NB4 (cell line): ENCODE data around the gene RARG.
"Not testable (repeated sequence)": the region's sequence is repeated elsewhere in the genome, so short reads cannot be mapped to it uniquely, and the experiment has no call there.

Source experiments
- DNase-seq: peaks from one replicate; pipeline ENCODE4 v3.0.0; 2010; ENCODE audit warnings: low read depth
- H3K4me3 ChIP-seq: one replicate; pipeline ENCODE4 v1.5.1; 2011; ENCODE audit warnings: mild to moderate bottlenecking, low read depth, low read length, moderate library complexity
- MYC ChIP-seq: IDR thresholded peaks from 2 replicates; pipeline ENCODE4 v1.6.1; 2011; ENCODE audit warnings: low read depth, low read length
- POLR2A ChIP-seq: IDR thresholded peaks from 2 replicates; pipeline ENCODE4 v1.6.1; 2011; ENCODE audit warnings: mild to moderate bottlenecking; ENCODE audit not compliant: insufficient read length; ENCODE audit errors: extremely low read depth
- TF ChIP-seq, protein P1 (sequence below): IDR thresholded peaks from one replicate; pipeline ENCODE4 v1.5.1; 2012; ENCODE audit warnings: low read depth, low read length
- TF ChIP-seq, protein P2 (sequence below): IDR thresholded peaks from 2 replicates; pipeline ENCODE4 v1.6.1; 2011; ENCODE audit warnings: low read depth, low read length

RARG gene

DNA sequence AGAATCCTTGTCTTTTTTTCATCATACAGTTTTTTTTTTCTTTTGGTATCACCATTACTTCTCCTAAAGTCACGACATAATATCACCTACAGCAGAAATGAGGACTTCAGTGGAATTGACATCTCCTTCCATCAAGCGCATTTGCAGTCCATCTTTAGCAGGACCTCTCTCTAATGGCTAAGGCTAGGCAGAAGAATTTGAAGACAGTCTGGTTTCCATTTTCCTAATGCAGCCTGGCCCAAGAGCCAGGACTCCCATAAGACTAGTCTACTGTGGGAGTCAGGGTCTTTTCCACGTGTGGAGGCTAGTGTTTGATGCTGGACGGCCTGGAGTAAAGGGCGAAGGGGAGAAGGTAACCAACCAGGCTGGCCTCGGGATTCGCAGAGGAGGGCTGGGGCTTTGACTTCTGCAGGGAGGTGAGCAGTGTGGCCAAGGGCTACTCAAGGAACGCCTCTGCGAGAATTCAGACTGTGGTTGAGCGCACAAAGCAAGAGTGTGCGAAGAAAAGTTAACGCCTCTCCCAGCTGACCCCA, 52.3 kb downstream of the RARG start:
- DNase-seq, result no peak
- H3K4me3 ChIP-seq, result peak overlapping the region; percentile 85
- TF ChIP-seq, protein P1, sequence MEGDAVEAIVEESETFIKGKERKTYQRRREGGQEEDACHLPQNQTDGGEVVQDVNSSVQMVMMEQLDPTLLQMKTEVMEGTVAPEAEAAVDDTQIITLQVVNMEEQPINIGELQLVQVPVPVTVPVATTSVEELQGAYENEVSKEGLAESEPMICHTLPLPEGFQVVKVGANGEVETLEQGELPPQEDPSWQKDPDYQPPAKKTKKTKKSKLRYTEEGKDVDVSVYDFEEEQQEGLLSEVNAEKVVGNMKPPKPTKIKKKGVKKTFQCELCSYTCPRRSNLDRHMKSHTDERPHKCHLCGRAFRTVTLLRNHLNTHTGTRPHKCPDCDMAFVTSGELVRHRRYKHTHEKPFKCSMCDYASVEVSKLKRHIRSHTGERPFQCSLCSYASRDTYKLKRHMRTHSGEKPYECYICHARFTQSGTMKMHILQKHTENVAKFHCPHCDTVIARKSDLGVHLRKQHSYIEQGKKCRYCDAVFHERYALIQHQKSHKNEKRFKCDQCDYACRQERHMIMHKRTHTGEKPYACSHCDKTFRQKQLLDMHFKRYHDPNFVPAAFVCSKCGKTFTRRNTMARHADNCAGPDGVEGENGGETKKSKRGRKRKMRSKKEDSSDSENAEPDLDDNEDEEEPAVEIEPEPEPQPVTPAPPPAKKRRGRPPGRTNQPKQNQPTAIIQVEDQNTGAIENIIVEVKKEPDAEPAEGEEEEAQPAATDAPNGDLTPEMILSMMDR, result no peak
- TF ChIP-seq, protein P2, sequence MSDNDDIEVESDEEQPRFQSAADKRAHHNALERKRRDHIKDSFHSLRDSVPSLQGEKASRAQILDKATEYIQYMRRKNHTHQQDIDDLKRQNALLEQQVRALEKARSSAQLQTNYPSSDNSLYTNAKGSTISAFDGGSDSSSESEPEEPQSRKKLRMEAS, result no peak
- TF ChIP-seq MYC, result no peak
- no peak for TF ChIP-seq POLR2A

DNA sequence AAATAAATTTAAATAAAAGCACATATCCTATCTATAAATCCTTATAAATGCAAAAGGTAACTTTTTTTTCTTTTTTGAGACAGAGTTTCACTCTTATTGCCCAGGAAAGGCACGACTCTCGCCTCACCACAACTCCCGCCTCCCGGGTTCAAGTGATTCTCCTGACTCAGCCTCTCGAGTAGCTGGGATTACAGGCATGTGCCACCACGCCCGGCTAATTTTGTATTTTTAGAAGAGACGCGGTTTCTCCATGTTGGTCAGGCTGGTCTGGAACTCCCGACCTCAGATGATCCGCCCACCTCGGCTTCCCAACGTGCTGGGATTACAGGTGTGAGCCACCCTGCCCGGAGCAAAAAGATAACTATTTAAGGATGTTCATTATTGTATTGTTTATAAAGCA, 53.2 kb downstream of the RARG start:
- not testable (repeated sequence) for H3K4me3 ChIP-seq, DNase-seq

DNA sequence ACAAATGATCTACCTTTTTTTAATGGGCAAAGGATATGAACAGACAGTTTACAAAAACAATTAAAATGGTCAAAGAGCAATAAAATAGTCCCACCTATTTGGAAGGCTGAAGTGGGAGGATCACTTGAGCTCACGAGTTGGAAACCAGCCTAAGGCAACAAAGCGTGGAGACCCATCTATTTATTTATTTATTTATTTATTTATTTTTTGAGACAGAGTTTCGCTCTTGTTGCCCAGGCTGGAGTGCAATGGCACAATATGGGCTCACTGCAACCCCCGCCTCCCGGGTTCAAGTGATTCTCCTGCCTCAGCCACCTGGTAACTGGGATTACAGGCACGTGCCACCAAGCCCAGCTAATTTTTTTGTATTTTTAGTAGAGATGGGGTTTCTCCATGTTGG, 54.6 kb downstream of the RARG start:
- H3K4me3 ChIP-seq, result not testable (repeated sequence)

DNA sequence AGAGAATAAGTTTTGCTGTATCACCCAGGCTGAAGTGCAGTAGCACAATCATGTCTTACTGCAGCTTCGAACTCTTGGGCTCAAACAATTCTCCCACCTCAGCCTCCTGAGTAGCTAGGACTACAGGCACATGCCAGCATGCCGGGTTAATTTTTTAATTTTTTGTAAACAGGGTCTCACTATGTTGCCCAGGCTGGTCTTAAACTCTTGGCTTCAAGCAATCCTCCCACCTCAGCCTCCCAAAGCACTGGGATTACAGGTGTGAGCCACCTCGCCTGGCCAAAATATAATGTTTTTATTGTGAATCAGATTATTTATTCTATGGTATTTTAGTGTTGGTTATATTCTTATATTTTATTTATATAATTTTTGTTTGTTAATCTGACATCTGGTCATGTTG, 55.3 kb downstream of the RARG start:
- no peak for DNase-seq
- TF ChIP-seq, protein P1, result no peak
- TF ChIP-seq POLR2A (no peak), MYC (no peak)
- TF ChIP-seq, protein P2, result no peak
- no peak overlapping the region for H3K4me3 ChIP-seq

More for the DNA sequence above, 54.6 kb downstream of the RARG start:
- not testable (repeated sequence) for DNase-seq

DNA sequence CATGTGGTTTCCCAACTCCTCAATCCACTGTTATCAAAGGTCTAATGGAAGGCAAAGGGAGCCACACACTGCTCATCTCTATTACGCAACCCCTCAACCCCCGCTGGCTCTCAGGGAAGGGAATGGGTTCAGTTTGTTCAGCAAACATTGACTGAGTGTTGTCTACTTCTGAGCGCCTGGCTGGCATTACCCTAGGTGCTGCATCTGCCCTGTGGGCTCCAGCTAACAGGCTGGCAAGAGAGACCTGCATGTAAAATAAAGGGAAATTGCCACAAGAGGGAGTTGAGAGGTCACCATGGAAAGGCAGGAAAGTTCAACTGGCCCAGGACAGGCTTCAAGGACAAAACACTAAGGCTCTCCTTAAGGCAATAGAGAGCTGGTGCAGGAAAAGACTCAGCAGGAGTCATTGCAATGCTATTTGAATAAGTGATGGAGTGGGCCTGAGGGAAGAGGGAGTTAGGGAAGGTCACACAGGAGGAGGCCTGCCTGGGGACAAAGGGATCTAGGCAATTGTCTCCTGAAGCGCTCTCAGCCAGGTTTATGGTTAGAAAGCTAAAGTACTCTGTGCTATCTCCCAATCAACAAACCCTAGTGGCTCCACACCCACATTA, 57.0 kb downstream of the RARG start:
- peak; percentile 68 for DNase-seq
- TF ChIP-seq, protein P1, result peak; percentile 21
- no peak for TF ChIP-seq MYC
- H3K4me3 ChIP-seq, result no peak overlapping the region

DNA sequence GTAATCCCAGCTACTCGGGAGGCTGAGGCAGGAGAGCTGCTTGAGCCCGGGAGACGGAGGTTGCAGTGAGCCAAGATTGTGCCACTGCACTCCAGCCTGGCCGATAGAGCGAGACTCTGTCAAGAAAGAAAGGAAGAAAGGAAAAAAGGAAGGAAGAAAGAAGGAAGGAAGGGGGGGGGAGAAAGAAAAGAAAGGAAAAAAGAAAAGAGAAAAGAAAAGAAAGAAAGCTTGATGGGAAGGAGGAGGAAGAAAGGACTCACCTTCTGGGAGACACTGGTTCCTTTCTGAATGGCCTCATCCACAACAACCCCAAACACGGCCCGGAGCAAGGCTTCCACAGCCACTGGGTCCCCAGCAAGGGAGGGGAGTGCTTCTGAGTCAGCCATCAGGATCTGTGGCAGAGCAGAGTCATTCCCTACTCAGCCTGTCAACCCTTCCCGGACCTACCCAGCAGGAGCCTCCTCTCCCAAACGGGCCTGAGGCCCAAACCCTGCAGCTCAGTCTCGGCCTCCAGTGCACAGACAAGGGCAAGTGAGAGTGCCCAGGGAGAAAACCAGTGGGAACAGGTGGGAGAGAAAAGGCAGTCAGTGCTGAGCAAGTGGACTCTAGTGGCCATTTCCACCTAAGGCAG, 58.8 kb downstream of the RARG start:
- no peak overlapping the region for H3K4me3 ChIP-seq
- TF ChIP-seq, protein P1, result no peak
- TF ChIP-seq, protein P2, result no peak
- no peak for TF ChIP-seq POLR2A
- no peak for TF ChIP-seq MYC
- DNase-seq, result no peak

DNA sequence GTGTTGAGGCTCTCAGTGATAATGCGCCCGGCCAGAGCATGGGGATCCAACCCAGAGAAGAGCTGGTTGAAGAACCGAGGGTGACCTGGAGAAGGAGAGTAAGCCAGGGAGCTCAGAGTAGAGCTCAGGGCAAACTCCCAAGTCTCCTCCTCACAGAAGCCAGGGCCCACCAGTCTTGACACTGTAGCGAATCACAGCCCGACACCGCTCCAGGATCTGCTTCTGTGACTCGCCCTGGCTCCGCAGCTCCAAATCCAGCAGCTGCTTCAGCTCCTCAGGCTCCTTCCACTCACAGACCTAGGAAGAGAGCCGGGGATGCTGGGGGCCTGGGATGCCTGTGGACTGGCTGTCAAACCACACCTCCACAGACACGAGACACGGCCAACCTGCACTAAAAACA, 59.7 kb downstream of the RARG start:
- TF ChIP-seq POLR2A (no peak), MYC (no peak)
- TF ChIP-seq, protein P2, result no peak
- TF ChIP-seq, protein P1, result no peak
- DNase-seq, result no peak

More for the DNA sequence above, 59.7 kb downstream of the RARG start:
- H3K4me3 ChIP-seq, result no peak overlapping the region
